ENCODE results near the gene CAMSAP2. TPM values are rescaled to one million over a fixed set of nuclear protein-coding genes. Genes with fewer than 3 reads are reported as not detected.

CAMSAP2 gene
- 10 to 100 TPM; 37.8 to 47.4 (median 46.0) TPM for total RNA-seq

GRCh38 chr1:200738327-200738948 lies at the start of gene CAMSAP2:
Gene CAMSAP2 (plus strand): TSS chr1:200738893. CDS start chr1:200739828, 935 bp downstream.
- H3K27ac ChIP-seq: peak within 1 kb of the TSS; percentile 93 to 100 (median 99)
- peaks cover 0 to 35% (median 7%) of the 10 kb centered on the region in 3 donors for H3K4me1 ChIP-seq
- peak; percentile 89 for ATAC-seq
- H3K27me3 ChIP-seq: no peaks in the 10 kb centered on the region
- WGBS, 2 donors (ENCODE audit: low coverage in 1 of 2): 0 to 5% methylated on average over 6 to 7 of the region's 33 CpGs
- H3K9me3 ChIP-seq: no peaks in the 10 kb centered on the region
- no peaks in the 10 kb centered on the region for H3K36me3 ChIP-seq
- TF ChIP-seq POLR2A (IDR thresholded peaks at IDR 0.05): no peak
- peak within 1 kb of the TSS; percentile 71 to 90 for H3K4me3 ChIP-seq

GRCh38 chr1:200692316-200692715 lies 46.4 kb upstream of the CAMSAP2 start:
- no peak for ATAC-seq
- no peaks in the 10 kb centered on the region for H3K9me3 ChIP-seq
- no peak overlapping the region for H3K27ac ChIP-seq
- no peak for TF ChIP-seq POLR2AphosphoS5 (IDR thresholded peaks at IDR 0.05)
- no peak for TF ChIP-seq CTCF (IDR thresholded peaks at IDR 0.05)
- TF ChIP-seq POLR2A (IDR thresholded peaks at IDR 0.05): no peak
- TF ChIP-seq EP300 (IDR thresholded peaks at IDR 0.05): no peak
- no peaks in the 10 kb centered on the region for H3K4me1 ChIP-seq
- H3K4me3 ChIP-seq: no peak overlapping the region
- H3K27me3 ChIP-seq: no peaks in the 10 kb centered on the region
- H3K36me3 ChIP-seq: no peaks in the 10 kb centered on the region
- WGBS, 2 donors (ENCODE audit: low coverage in 1 of 2): 80 to 94% methylated on average over 1 of the region's 1 CpG

GRCh38 chr1:200693327-200693726 lies 45.4 kb upstream of the CAMSAP2 start:
- Histone ChIP-seq H3K36me3 (no peaks in the 10 kb centered on the region), H3K27ac (no peak overlapping the region), H3K27me3 (no peaks in the 10 kb centered on the region), H3K9me3 (no peaks in the 10 kb centered on the region), H3K4me1 (no peaks in the 10 kb centered on the region), H3K4me3 (no peak overlapping the region)
- no peak for ATAC-seq
- no peak for TF ChIP-seq EP300 (IDR thresholded peaks at IDR 0.05)
- TF ChIP-seq POLR2A (IDR thresholded peaks at IDR 0.05): no peak
- TF ChIP-seq CTCF (IDR thresholded peaks at IDR 0.05): no peak
- no peak for TF ChIP-seq POLR2AphosphoS5 (IDR thresholded peaks at IDR 0.05)

GRCh38 chr1:200694738-200695137 lies 44.0 kb upstream of the CAMSAP2 start:
- TF ChIP-seq EP300 (IDR thresholded peaks at IDR 0.05): no peak
- TF ChIP-seq POLR2AphosphoS5 (IDR thresholded peaks at IDR 0.05): no peak
- TF ChIP-seq POLR2A (IDR thresholded peaks at IDR 0.05): no peak
- no peak for TF ChIP-seq CTCF (IDR thresholded peaks at IDR 0.05)
- Histone ChIP-seq H3K4me3 (no peak overlapping the region), H3K36me3 (no peaks in the 10 kb centered on the region), H3K27me3 (no peaks in the 10 kb centered on the region), H3K9me3 (no peaks in the 10 kb centered on the region), H3K27ac (no peak overlapping the region), H3K4me1 (no peaks in the 10 kb centered on the region)
- WGBS, 2 donors (ENCODE audit: low coverage in 1 of 2): 49 to 55% methylated on average over 3 of the region's 3 CpGs
- ATAC-seq: no peak

- no peaks in the 10 kb centered on the region for H3K9me3 ChIP-seq
- no peaks in the 10 kb centered on the region for H3K4me1 ChIP-seq
- TF ChIP-seq POLR2A (IDR thresholded peaks at IDR 0.05): no peak
- TF ChIP-seq EP300 (IDR thresholded peaks at IDR 0.05): no peak
- no peak for TF ChIP-seq POLR2AphosphoS5 (IDR thresholded peaks at IDR 0.05)
- no peak for TF ChIP-seq CTCF (IDR thresholded peaks at IDR 0.05)
- no peak overlapping the region for H3K4me3 ChIP-seq
- no peaks in the 10 kb centered on the region for H3K36me3 ChIP-seq
- ATAC-seq: no peak
- H3K27me3 ChIP-seq: no peaks in the 10 kb centered on the region
- WGBS, 2 donors (ENCODE audit: low coverage in 1 of 2): 100% methylated on average over 1 of the region's 1 CpG; no CpG with 5 or more reads in 1 of the 2 donors
- no peak overlapping the region for H3K27ac ChIP-seq
Measured at GRCh38 chr1:200699871-200700270, 38.8 kb upstream of the CAMSAP2 start.
